Stimulated activated CD8-positive, alpha-beta memory T cell treated with anti-CD3 and anti-CD28 coated beads, Interleukin-4, amount 100 ng/mL, for 24 hours (primary cell): Measurements from ENCODE around the gene PIGT.

Experiments used
- DNase-seq: peaks from one replicate; pipeline ENCODE4 v3.0.0-alpha.2; 2020; ENCODE audit warnings: low read depth

Gene PIGT

GRCh38 chr20:45415822-45416637 is at the start of gene PIGT:
Gene PIGT, plus strand, starts transcription at chr20:45416141. Its CDS starts 16 bp downstream, at chr20:45416157.
- peak; percentile 83 for DNase-seq

GRCh38 chr20:45366192-45366591 is 49.7 kb upstream of the PIGT start:
- DNase-seq, result no peak

GRCh38 chr20:45366631-45367030 is 49.3 kb upstream of the PIGT start:
- DNase-seq, result no peak

DNA sequence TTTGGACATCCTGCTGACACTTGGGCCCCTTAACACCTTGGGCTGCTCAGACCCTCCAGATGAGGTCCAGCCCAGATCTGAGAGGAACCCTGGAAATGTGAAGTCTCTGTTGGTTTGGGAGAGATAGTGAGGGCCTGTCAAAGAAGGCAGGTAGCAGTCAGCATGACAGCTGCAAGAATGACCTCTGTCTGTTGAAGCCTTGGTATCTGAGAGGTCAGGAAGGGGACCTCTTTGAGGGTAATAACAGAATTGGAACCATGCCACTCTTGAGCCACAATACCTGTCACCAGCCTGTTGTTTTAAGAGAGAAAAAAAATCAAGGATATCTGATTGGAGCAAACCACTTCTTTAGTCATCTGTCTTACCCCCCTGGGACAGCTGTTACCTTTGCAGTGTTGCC is 48.8 kb upstream of the PIGT start:
- DNase-seq, result no peak

DNA sequence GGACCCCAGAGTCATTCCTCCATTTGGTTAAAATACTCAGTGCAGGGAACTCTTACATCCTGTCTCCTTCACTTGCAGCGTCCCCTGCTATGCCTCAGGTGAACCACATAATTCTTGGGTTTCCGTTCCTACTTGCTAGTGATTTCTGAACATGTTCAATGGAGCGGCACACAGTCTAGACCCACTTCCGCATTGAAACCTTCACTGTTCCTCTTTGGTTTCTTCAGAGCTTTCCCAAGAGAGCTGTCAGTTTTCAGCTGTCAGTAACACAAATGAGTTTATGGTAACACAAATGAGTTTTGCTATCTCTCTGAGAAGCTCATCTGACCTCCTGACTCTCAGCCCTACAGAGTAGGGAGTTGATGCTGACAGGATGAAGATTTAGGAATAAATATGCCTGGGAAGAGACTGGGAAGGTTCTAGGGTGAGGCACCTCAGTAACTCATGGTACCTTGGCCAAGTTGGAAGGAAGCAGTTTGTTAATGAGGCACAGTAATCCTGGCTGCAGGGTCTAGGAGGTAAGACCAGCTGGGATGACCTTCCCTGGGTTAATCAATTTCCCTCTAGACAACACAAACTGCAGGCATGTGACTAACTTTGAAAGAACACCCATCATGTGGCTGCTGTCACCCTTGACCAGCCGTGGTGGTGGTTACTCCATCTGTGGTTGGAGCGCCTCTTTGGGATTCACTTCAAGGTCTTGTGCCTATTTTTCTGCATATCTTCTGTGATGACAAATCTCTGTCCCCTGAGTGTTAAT is 47.5 kb upstream of the PIGT start:
- DNase-seq, result no peak

DNA sequence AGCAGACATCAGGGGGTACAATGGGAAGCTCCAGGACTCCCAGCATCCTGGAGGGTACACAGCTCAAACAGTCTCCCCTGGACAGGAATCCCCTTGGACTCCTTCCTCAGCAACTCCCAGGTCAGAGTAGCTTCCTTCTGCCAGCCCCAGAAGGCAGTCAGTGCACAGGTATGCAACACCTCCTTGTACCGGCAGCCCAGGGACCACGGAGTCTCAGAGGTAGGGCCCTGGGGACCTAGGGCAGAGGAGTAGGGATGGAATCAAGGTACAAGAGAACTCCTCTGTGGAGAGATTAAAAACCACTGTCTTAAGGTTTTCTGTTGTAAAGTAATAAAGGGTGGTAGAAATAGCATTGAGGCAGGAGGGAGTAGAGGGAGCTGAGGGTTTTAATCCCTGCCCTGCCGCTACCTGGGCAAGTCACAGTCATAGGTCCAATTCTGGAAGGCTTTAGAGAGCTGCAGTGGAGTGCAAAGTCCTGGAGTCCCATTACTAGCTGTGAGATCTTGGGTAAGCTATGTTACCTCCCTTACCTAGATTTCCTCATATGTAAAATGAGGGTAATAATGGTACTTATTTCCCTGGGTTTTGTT is 45.3 kb upstream of the PIGT start:
- no peak for DNase-seq

DNA sequence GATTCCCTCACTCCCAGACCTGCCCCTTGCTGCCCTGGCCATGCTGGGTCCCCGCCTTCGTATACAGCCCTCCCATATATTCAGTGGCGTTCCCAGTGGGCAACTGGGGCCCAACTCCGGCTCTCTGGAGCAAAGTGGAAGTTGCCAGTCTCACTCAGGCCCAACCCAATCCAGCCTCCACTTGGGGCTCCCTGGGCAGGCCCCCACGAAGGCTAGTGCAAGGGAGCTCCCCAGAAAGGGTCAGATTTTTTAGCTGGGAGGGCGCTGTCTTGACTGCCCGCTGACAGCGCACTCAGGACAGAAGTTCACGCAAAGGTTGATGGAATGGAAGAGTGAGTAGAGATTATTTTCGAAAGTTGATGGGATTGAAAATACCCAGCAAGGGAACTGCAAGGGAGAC is 43.7 kb upstream of the PIGT start:
- no peak for DNase-seq

DNA sequence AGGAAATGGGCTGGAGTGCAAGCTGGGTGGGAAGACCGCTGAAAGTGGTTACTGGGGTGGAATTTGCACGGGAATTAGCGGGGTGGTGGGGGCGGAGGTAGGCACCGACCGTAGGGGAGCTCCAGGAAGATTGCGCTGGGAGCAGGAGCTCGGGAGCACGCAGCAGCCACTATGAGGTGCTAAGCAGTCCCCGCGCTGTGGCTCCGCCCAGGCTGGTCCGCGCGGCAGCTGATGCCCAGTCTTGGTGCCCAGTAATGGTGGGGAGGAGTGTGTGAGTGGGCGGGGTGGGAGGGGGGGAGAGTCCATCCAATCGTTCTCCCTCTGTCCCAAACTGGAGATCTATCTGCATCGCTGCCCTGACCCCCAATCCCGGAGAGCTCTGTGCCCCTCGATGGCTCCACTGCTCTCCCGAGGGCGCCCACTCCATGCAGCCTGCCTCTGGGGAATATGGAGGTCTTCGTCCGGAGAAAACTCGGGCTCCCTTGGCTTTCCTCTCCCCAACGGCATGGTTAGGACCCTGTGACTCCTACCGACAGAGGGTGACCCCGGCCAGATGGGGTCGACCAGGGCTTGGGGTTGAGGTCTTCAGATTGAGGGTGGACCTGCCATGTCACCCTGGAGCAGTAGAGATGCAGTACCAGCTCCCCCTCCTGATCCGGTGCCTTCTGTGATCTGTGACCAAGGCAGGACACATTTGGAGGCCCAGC is 43.1 kb upstream of the PIGT start:
- no peak for DNase-seq

DNA sequence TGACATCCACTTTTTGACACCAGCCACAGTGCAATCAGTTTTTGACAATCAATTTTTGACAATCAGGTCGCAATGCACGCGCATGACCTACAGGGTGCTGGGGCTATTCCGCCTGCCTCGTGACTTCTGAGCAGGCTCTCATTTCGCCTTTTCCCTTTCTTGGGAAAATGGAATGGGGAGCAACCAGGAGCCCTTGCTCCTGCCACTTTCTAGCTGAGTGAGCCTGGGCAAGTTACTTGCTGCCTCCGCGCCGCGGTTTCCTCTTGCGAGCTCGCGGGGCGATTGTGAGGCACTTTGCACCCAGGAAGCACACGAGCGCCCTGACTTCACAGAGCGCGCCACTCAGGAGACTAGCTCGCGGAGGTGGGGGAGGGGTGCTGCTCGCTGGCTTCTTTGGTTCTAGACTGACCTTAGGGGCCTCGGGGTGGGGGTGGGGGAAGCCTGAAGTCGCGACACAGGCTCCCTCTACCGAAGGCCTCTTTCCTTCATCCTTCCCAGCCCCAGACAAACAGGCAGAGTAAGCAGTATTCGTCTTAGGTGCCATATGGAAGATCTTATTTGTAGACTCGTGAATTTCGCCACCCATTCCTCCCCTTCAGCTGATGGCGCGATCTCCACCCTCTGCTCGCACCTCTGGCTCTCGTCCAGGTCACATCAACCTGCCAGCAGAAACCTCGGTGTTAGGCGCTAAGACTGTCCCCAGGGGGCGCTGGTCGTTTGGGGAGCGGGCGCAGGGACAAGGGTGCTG is 42.4 kb upstream of the PIGT start:
- peak; percentile 87 for DNase-seq

GRCh38 chr20:45374101-45374467 is 41.9 kb upstream of the PIGT start:
- no peak for DNase-seq

GRCh38 chr20:45374966-45375365 is 41.0 kb upstream of the PIGT start:
- no peak for DNase-seq

GRCh38 chr20:45377269-45377668 is 38.7 kb upstream of the PIGT start:
- no peak for DNase-seq

DNA sequence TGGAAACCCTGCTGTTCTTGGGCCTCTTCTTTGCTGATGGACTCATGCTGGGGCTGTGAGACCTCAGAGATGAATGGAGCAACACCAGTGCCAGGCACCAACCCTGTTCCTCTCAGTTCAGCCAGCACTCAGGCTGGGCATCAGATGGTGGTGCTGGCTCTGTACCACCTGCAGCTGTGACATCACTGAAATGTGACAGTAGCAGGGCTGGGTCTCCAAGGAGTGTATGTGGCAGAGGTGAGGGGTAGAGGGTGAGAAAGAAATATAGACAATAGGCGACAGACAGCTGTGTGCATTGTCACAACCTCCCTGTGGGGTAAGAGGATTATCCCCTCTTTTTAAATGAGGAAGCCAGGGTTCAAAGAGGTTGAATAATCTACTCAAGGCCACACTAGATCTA is 37.8 kb upstream of the PIGT start, which contains the start of gene TP53TG5:
Gene TP53TG5, minus strand, starts transcription at position 135 of the 400 bp plus-strand sequence. Its CDS starts 89 bp downstream, at position 46.
- DNase-seq, result no peak

DNA sequence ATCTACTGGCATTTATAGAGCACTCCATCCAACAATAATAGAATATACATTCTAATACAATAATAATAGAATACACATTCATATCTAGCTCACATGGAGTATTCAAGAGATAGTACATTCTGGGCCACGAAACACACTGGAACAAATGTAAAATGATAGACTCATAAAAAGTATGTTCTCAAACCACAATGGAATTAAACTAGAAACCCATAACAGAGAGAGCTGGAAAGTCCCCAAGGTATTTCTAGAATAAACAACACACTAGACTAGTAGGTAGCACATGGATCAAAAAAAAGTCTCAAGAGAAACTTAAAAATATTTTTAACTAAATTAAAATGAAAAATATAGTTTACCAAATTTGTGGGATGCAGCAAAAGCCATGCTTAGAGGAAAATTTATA is 28.7 kb upstream of the PIGT start:
- DNase-seq, result no peak

- DNase-seq, result no peak
These were observed 25.0 kb upstream of the PIGT start for GRCh38 chr20:45390931-45391330.

GRCh38 chr20:45391559-45391958 is 24.4 kb upstream of the PIGT start:
- DNase-seq, result no peak

- DNase-seq, result no peak
These were observed 23.2 kb upstream of the PIGT start for GRCh38 chr20:45392733-45393132.

- no peak for DNase-seq
These were observed 21.5 kb upstream of the PIGT start for GRCh38 chr20:45394221-45395113.

DNA sequence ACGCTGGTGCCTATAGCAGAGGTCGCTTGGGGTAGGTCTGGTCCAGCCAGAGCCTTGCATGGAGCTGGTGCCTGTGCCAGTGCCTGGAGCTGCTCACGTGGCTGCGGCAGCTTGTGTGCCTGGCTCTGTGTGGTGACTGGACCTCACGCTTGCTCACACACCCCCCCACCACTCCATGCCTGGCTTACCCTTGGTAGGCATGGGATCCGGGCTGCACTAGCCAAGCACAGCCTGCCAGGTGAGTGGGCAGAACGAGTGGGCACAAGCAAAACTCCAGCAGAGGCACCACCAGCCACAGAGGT is 20.9 kb upstream of the PIGT start:
- no peak for DNase-seq

DNA sequence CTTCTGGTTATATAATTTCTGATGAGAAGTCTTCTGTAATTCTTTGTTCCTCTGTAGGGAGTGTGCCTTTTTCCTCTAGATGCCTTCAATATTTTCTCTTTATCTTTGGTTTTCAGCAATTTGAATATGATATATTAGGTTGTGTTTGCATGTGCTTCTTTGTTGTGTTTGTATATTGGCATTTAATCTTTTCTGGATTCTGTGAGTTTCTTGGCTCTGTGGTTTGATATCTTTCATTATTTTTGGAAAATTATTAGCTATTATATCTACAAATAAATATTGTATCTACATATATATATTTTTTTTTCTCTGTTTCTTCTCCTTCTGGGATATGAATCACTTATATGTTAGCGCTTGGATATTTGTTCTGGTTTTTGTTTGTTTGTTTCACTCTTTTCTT is 16.9 kb upstream of the PIGT start:
- no peak for DNase-seq
